SK-N-SH (cell line): Measurements from ENCODE around the gene MARCHF3. TPM values are rescaled to one million over a fixed set of nuclear protein-coding genes. Genes with fewer than 3 reads are reported as not detected.

Experiments
- CTCF ChIA-PET: fragments of 300-600, 350-600 bp; formaldehyde crosslinking; extraction: SDS; loops from one replicate; lab custom pipeline; 2021; lab: Yijun Ruan, JAX
- POLR2A ChIA-PET: fragments of 350-600 bp; sonication (Branson Sonifier 250); formaldehyde crosslinking; extraction: SDS; loops from one replicate; lab custom pipeline; 2020; ENCODE audit warnings: antibody characterized with exemption, inconsistent platforms; lab: Yijun Ruan, JAX
- DNase-seq: peaks from one replicate; pipeline ENCODE4 v3.0.0; 2012
- H2AFZ ChIP-seq: fragments of 200-600 bp; sonication (generic); 2 replicates; pipeline ENCODE4 v1.8.1; 2016; ENCODE audit warnings: antibody characterized with exemption, mild to moderate bottlenecking, low read depth
- H3F3A ChIP-seq: fragments of 200-600 bp; sonication (generic); replicated peaks from 2 replicates; pipeline ENCODE3; 2016; ENCODE audit warnings: antibody characterized with exemption, mild to moderate bottlenecking; ENCODE audit not compliant: insufficient read depth
- H3K27ac ChIP-seq, 2 experiments: fragments of 200-500 bp in 1 of 2; fragments of 200-600 bp in 1 of 2; sonication (Bioruptor generic) in 1 of 2; sonication (generic), shearing (Covaris generic) in 1 of 2; 2 replicates each; pipeline versions ENCODE4 v1.5.1 to v1.6.1; 2014 to 2016; ENCODE audit warnings: low read depth in 2 of 2, inconsistent platforms in 1 of 2, low read length in 1 of 2, mild to moderate bottlenecking in 1 of 2, mixed read lengths in 1 of 2
- H3K27me3 ChIP-seq: fragments of 200-600 bp; sonication (generic), shearing (Covaris generic); 2 replicates; pipeline ENCODE4 v1.6.1; 2016; ENCODE audit warnings: mixed run types; ENCODE audit not compliant: insufficient read depth
- H3K36me3 ChIP-seq, 2 experiments: fragments of 200-500 bp in 1 of 2; fragments of 200-600 bp in 1 of 2; sonication (Bioruptor generic) in 1 of 2; sonication (generic) in 1 of 2; replicated peaks in 1 of 2; 2 replicates each; pipeline versions ENCODE3 to v1.5.1; 2014 to 2016; ENCODE audit warnings: low read length in 1 of 2, mild to moderate bottlenecking in 1 of 2; ENCODE audit not compliant: insufficient read depth in 2 of 2, control insufficient read depth in 1 of 2
- H3K4me1 ChIP-seq, 2 experiments: fragments of 200-500 bp in 1 of 2; fragments of 200-600 bp in 1 of 2; sonication (Bioruptor generic) in 1 of 2; sonication (generic), shearing (Covaris generic) in 1 of 2; 2 replicates each; pipeline versions ENCODE4 v1.5.1 to v1.6.1; 2014 to 2016; ENCODE audit warnings: low read depth in 1 of 2, low read length in 1 of 2, mixed run types in 1 of 2; ENCODE audit not compliant: insufficient read depth in 2 of 2, control insufficient read depth in 1 of 2
- H3K4me2 ChIP-seq: fragments of 200-600 bp; sonication (generic), shearing (Covaris generic); 2 replicates; pipeline ENCODE4 v1.6.1; 2017; ENCODE audit warnings: mixed run types
- H3K4me3 ChIP-seq, 2 experiments: fragments of 200-500 bp in 1 of 2; fragments of 200-600 bp in 1 of 2; sonication (Bioruptor generic) in 1 of 2; sonication (generic), shearing (Covaris generic) in 1 of 2; 2 replicates each; pipeline versions ENCODE4 v1.5.1 to v1.8.1; 2014 to 2016; ENCODE audit warnings: low read depth in 2 of 2, inconsistent platforms in 1 of 2, low read length in 1 of 2, mild to moderate bottlenecking in 1 of 2, mixed read lengths in 1 of 2, moderate library complexity in 1 of 2
- H3K79me2 ChIP-seq: fragments of 200-600 bp; sonication (generic); 2 replicates; pipeline ENCODE4 v1.8.1; 2017; ENCODE audit warnings: mild to moderate bottlenecking; ENCODE audit not compliant: insufficient read depth
- H3K9ac ChIP-seq: fragments of 200-600 bp; sonication (generic); 2 replicates; pipeline ENCODE4 v1.6.1; 2017; ENCODE audit warnings: mixed run types
- H3K9me2 ChIP-seq: fragments of 200-600 bp; sonication (generic); 2 replicates; pipeline ENCODE4 v1.6.1; 2017; ENCODE audit warnings: mixed run types
- H3K9me3 ChIP-seq: fragments of 200-600 bp; sonication (generic); 2 replicates; pipeline ENCODE4 v1.6.1; 2017; ENCODE audit warnings: mixed run types, mild to moderate bottlenecking, moderate library complexity
- H4K20me1 ChIP-seq: fragments of 200-600 bp; sonication (generic); 2 replicates; pipeline ENCODE4 v1.6.1; 2017; ENCODE audit warnings: mild to moderate bottlenecking, mixed run types; ENCODE audit not compliant: insufficient read depth
- ELF1 ChIP-seq: IDR thresholded peaks from 2 replicates; pipeline ENCODE4 v1.4.0; 2012
- EZH2phosphoT487 ChIP-seq: fragments of 200-600 bp; sonication (generic); IDR thresholded peaks from 2 replicates; pipeline ENCODE4 v1.6.1; 2017; ENCODE audit warnings: low read depth, mixed run types, mild to moderate bottlenecking, antibody characterized with exemption, moderate library complexity, borderline replicate concordance
- FOSL2 ChIP-seq: IDR thresholded peaks from 2 replicates; pipeline ENCODE4 v1.4.0; 2012; ENCODE audit warnings: low read depth, mild to moderate bottlenecking, moderate library complexity, borderline replicate concordance
- GABPA ChIP-seq: IDR thresholded peaks from 2 replicates; pipeline ENCODE4 v1.4.0; 2012; ENCODE audit warnings: low read depth, mild to moderate bottlenecking
- MEF2A ChIP-seq: IDR thresholded peaks from 2 replicates; pipeline ENCODE4 v1.4.0; 2012; ENCODE audit warnings: low read depth, borderline replicate concordance
- REST ChIP-seq: IDR thresholded peaks from 2 replicates; pipeline ENCODE4 v1.6.1; 2012; ENCODE audit warnings: mild to moderate bottlenecking, low read depth, low read length, moderate library complexity
- RFX5 ChIP-seq: IDR thresholded peaks from 2 replicates; pipeline ENCODE4 v1.6.1; 2012; ENCODE audit warnings: mild to moderate bottlenecking, improper control_type of control experiment, low read length
- RXRA ChIP-seq: IDR thresholded peaks from 2 replicates; pipeline ENCODE4 v1.4.0; 2012; ENCODE audit warnings: low read depth, mild to moderate bottlenecking, borderline replicate concordance
- TAF1 ChIP-seq: IDR thresholded peaks from 2 replicates; pipeline ENCODE4 v1.6.1; 2012; ENCODE audit warnings: low read depth, mild to moderate bottlenecking, low read length, moderate library complexity, borderline replicate concordance
- TEAD4 ChIP-seq: IDR thresholded peaks from 2 replicates; pipeline ENCODE4 v1.4.0; 2012; ENCODE audit warnings: mild to moderate bottlenecking, borderline replicate concordance; ENCODE audit not compliant: insufficient read depth
- YY1 ChIP-seq: IDR thresholded peaks from 2 replicates; pipeline ENCODE4 v1.4.0; 2012; ENCODE audit warnings: low read depth, mild to moderate bottlenecking
- WGBS: methylation state at CpG from one replicate; pipeline ENCODE4 v1.1.6; 2017; ENCODE audit warnings: low lambda C conversion rate; 5-methylcytosine and 5-hydroxymethylcytosine counted together
- polyA plus RNA-seq, 3 experiments: library from polyadenylated mRNA; depleted of rRNA; stranded (reverse); fragments of >200 nt; gene quantifications; 2 replicates each; pipeline ENCODE4 v1.2.3, GENCODE V29; 2012
- TF ChIP-seq, protein P1 (sequence below): fragments of 150-350 bp; IDR thresholded peaks from 2 replicates; pipeline ENCODE4 v1.6.1; 2016; ENCODE audit warnings: mild to moderate bottlenecking, low read depth, low read length
- TF ChIP-seq, protein P2 (sequence below): fragments of 200-600 bp; sonication (generic); IDR thresholded peaks from 2 replicates; pipeline ENCODE4 v1.6.1; 2017; ENCODE audit warnings: antibody characterized with exemption, mild to moderate bottlenecking, moderate library complexity

Gene MARCHF3
- polyA plus RNA-seq, 1 of the 3 experiments (the other 2 are of a cell fraction) = 21.5 TPM

DNA sequence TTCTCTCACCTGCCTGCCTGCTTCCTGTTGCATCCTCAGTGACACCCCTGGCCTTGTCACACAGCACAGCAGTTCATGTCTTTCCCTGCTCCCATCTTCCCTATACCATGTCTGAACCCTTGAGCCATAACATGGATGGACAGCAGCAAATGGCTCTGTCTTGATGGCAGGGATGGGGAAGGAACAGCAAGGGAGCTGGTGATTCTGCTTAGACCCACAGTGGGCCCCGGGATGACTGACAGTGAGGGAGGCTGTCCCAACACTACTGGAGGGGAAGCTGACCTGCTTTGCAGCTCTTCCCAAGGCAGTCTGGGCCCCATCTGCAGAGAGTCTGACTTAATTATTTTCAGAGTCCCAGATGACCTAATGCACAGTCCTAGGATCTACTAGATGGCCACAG is 48.2 kb downstream of the MARCHF3 start:
- H3K9me2 ChIP-seq = no peaks in the 10 kb centered on the region
- CTCF ChIA-PET = interaction anchor here (0.7 kb wide), 1 partner anchor 47 kb away, joined by 3 read pairs; no protein-coding TSS in a partner anchor
- peaks cover 6 to 8% of the 10 kb centered on the region in 2 experiments; a peak in 3 of 4 replicates for H3K4me1 ChIP-seq
- POLR2A ChIA-PET = no interaction called here
- no peak for TF ChIP-seq GABPA
- TF ChIP-seq EZH2phosphoT487 = no peak
- no peak for TF ChIP-seq ELF1
- TF ChIP-seq, protein P1, sequence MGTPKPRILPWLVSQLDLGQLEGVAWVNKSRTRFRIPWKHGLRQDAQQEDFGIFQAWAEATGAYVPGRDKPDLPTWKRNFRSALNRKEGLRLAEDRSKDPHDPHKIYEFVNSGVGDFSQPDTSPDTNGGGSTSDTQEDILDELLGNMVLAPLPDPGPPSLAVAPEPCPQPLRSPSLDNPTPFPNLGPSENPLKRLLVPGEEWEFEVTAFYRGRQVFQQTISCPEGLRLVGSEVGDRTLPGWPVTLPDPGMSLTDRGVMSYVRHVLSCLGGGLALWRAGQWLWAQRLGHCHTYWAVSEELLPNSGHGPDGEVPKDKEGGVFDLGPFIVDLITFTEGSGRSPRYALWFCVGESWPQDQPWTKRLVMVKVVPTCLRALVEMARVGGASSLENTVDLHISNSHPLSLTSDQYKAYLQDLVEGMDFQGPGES = no peak
- TF ChIP-seq TEAD4 = no peak
- TF ChIP-seq FOSL2 = no peak
- TF ChIP-seq MEF2A = no peak
- no peak for TF ChIP-seq RFX5
- TF ChIP-seq, protein P2, sequence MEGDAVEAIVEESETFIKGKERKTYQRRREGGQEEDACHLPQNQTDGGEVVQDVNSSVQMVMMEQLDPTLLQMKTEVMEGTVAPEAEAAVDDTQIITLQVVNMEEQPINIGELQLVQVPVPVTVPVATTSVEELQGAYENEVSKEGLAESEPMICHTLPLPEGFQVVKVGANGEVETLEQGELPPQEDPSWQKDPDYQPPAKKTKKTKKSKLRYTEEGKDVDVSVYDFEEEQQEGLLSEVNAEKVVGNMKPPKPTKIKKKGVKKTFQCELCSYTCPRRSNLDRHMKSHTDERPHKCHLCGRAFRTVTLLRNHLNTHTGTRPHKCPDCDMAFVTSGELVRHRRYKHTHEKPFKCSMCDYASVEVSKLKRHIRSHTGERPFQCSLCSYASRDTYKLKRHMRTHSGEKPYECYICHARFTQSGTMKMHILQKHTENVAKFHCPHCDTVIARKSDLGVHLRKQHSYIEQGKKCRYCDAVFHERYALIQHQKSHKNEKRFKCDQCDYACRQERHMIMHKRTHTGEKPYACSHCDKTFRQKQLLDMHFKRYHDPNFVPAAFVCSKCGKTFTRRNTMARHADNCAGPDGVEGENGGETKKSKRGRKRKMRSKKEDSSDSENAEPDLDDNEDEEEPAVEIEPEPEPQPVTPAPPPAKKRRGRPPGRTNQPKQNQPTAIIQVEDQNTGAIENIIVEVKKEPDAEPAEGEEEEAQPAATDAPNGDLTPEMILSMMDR = no peak
- no peak for TF ChIP-seq TAF1
- no peak for TF ChIP-seq RXRA
- no peak for TF ChIP-seq REST
- no peak for TF ChIP-seq YY1
- H3K9me3 ChIP-seq = no peaks in the 10 kb centered on the region
- H3F3A ChIP-seq = peaks cover 5% of the 10 kb centered on the region
- no peaks in the 10 kb centered on the region for H3K27me3 ChIP-seq
- peaks cover 13% of the 10 kb centered on the region for H3K79me2 ChIP-seq
- no peak for DNase-seq
- H3K27ac ChIP-seq = no peak overlapping the region
- 67% methylated on average over 1 of the region's 1 CpG for WGBS
- H3K36me3 ChIP-seq = no peaks in the 10 kb centered on the region
- no peak overlapping the region for H3K9ac ChIP-seq
- no peak overlapping the region for H3K4me2 ChIP-seq
- H3K4me3 ChIP-seq = no peak overlapping the region
- H2AFZ ChIP-seq = no peak overlapping the region
- no peaks in the 10 kb centered on the region for H4K20me1 ChIP-seq
